Measurements from ENCODE around the gene LRRC71.

- no peak for TF ChIP-seq CTCF (IDR thresholded peaks at IDR 0.05 in 8 of 11, conservative IDR thresholded peaks at IDR 0.05 in 3 of 11)
- no peak for TF ChIP-seq POLR2A (IDR thresholded peaks at IDR 0.05)
Observed at GRCh38 chr1:156938813-156939212, 18.4 kb downstream of the LRRC71 start.

Measured in spleen (tissue), 7 donors.